Measurements from ENCODE around the gene HESX1. TPM values are rescaled to one million over a fixed set of nuclear protein-coding genes. Genes with fewer than 3 reads are reported as not detected.
A peak's percentile ranks its signal among the peaks of the same experiment; 100 is the strongest.

HESX1 gene
- total RNA-seq, 1 donor from 2014 or later = 0.43 TPM

- Mint-ChIP-seq H3K27me3 (ENCODE audit: low read depth) (peaks cover 75% of the 10 kb centered on the region), H3K4me1 (ENCODE audit: low read depth) (peaks cover 11% of the 10 kb centered on the region), H3K36me3 (ENCODE audit: low read depth) (no peaks in the 10 kb centered on the region), H3K9me3 (no peaks in the 10 kb centered on the region), H3K4me3 (ENCODE audit: low read depth) (peak overlapping the region; percentile 81), H3K27ac (no peak overlapping the region)
- intact Hi-C loops (cut with micrococcal nuclease) = no loop called here
- DNase-seq (ENCODE audit: low spot score) = no peak
These were observed 35.5 kb downstream of the HESX1 start for GRCh38 chr3:57164217-57164656.

GRCh38 chr3:57163751-57164150 lies 36.0 kb downstream of the HESX1 start:
- no peak overlapping the region for H3K27ac Mint-ChIP-seq
- H3K4me3 Mint-ChIP-seq (ENCODE audit: low read depth) = peak overlapping the region; percentile 81
- no peaks in the 10 kb centered on the region for H3K9me3 Mint-ChIP-seq

GRCh38 chr3:57161915-57162314 lies 37.9 kb downstream of the HESX1 start:
- Mint-ChIP-seq H3K9me3 (no peaks in the 10 kb centered on the region), H3K4me1 (ENCODE audit: low read depth) (peaks cover 16% of the 10 kb centered on the region), H3K27me3 (ENCODE audit: low read depth) (peaks cover 70% of the 10 kb centered on the region), H3K4me3 (ENCODE audit: low read depth) (no peak overlapping the region), H3K36me3 (ENCODE audit: low read depth) (no peaks in the 10 kb centered on the region), H3K27ac (no peak overlapping the region)
- DNase-seq (ENCODE audit: low spot score) = no peak
- intact Hi-C loops (cut with micrococcal nuclease) = no loop called here

More at GRCh38 chr3:57163751-57164150, 36.0 kb downstream of the HESX1 start:
- Mint-ChIP-seq H3K36me3 (ENCODE audit: low read depth) (no peaks in the 10 kb centered on the region), H3K27me3 (ENCODE audit: low read depth) (peaks cover 76% of the 10 kb centered on the region), H3K4me1 (ENCODE audit: low read depth) (peaks cover 16% of the 10 kb centered on the region)
- intact Hi-C loops (cut with micrococcal nuclease) = no loop called here
- DNase-seq (ENCODE audit: low spot score) = no peak

- intact Hi-C loops (cut with micrococcal nuclease) = no loop called here
- Mint-ChIP-seq H3K4me1 (ENCODE audit: low read depth) (peaks cover 16% of the 10 kb centered on the region), H3K9me3 (no peaks in the 10 kb centered on the region), H3K27me3 (ENCODE audit: low read depth) (peaks cover 69% of the 10 kb centered on the region), H3K27ac (no peak overlapping the region), H3K36me3 (ENCODE audit: low read depth) (no peaks in the 10 kb centered on the region), H3K4me3 (ENCODE audit: low read depth) (no peak overlapping the region)
- no peak for DNase-seq (ENCODE audit: low spot score)
These were observed 38.8 kb downstream of the HESX1 start for GRCh38 chr3:57160765-57161538.

GRCh38 chr3:57160076-57160764 lies 39.6 kb downstream of the HESX1 start:
- no peak for DNase-seq (ENCODE audit: low spot score)
- H3K27ac Mint-ChIP-seq = no peak overlapping the region
- H3K27me3 Mint-ChIP-seq (ENCODE audit: low read depth) = peaks cover 66% of the 10 kb centered on the region
- H3K36me3 Mint-ChIP-seq (ENCODE audit: low read depth) = no peaks in the 10 kb centered on the region
- intact Hi-C loops (cut with micrococcal nuclease) = no loop called here
- H3K4me3 Mint-ChIP-seq (ENCODE audit: low read depth) = no peak overlapping the region
- no peaks in the 10 kb centered on the region for H3K9me3 Mint-ChIP-seq
- peaks cover 16% of the 10 kb centered on the region for H3K4me1 Mint-ChIP-seq (ENCODE audit: low read depth)

GRCh38 chr3:57158813-57159738 lies 40.7 kb downstream of the HESX1 start:
- intact Hi-C loops (cut with micrococcal nuclease) = no loop called here
- no peaks in the 10 kb centered on the region for H3K36me3 Mint-ChIP-seq (ENCODE audit: low read depth)
- H3K27ac Mint-ChIP-seq = no peak overlapping the region
- peaks cover 66% of the 10 kb centered on the region for H3K27me3 Mint-ChIP-seq (ENCODE audit: low read depth)
- no peaks in the 10 kb centered on the region for H3K9me3 Mint-ChIP-seq
- peaks cover 12% of the 10 kb centered on the region for H3K4me1 Mint-ChIP-seq (ENCODE audit: low read depth)
- no peak overlapping the region for H3K4me3 Mint-ChIP-seq (ENCODE audit: low read depth)
- DNase-seq (ENCODE audit: low spot score) = no peak

- DNase-seq (ENCODE audit: low spot score) = no peak
- Mint-ChIP-seq H3K27me3 (ENCODE audit: low read depth) (peaks cover 61% of the 10 kb centered on the region), H3K36me3 (ENCODE audit: low read depth) (no peaks in the 10 kb centered on the region), H3K4me3 (ENCODE audit: low read depth) (no peak overlapping the region), H3K27ac (no peak overlapping the region), H3K9me3 (no peaks in the 10 kb centered on the region), H3K4me1 (ENCODE audit: low read depth) (peaks cover 9% of the 10 kb centered on the region)
- intact Hi-C loops (cut with micrococcal nuclease) = no loop called here
These were observed 41.5 kb downstream of the HESX1 start for GRCh38 chr3:57158325-57158724.

GRCh38 chr3:57157545-57157944 lies 42.2 kb downstream of the HESX1 start:
- Mint-ChIP-seq H3K27me3 (ENCODE audit: low read depth) (peaks cover 55% of the 10 kb centered on the region), H3K4me1 (ENCODE audit: low read depth) (peaks cover 8% of the 10 kb centered on the region), H3K9me3 (no peaks in the 10 kb centered on the region), H3K36me3 (ENCODE audit: low read depth) (no peaks in the 10 kb centered on the region), H3K27ac (no peak overlapping the region), H3K4me3 (ENCODE audit: low read depth) (no peak overlapping the region)
- intact Hi-C loops (cut with micrococcal nuclease) = no loop called here
- DNase-seq (ENCODE audit: low spot score) = no peak

GRCh38 chr3:57155310-57155643 lies 44.5 kb downstream of the HESX1 start:
- Mint-ChIP-seq H3K9me3 (no peaks in the 10 kb centered on the region), H3K36me3 (ENCODE audit: low read depth) (no peaks in the 10 kb centered on the region), H3K4me3 (ENCODE audit: low read depth) (no peak overlapping the region), H3K27ac (no peak overlapping the region), H3K4me1 (ENCODE audit: low read depth) (peaks cover 8% of the 10 kb centered on the region), H3K27me3 (ENCODE audit: low read depth) (peaks cover 49% of the 10 kb centered on the region)
- intact Hi-C loops (cut with micrococcal nuclease) = no loop called here
- no peak for DNase-seq (ENCODE audit: low spot score)

GRCh38 chr3:57154470-57155309 lies 45.1 kb downstream of the HESX1 start:
- peaks cover 46% of the 10 kb centered on the region for H3K27me3 Mint-ChIP-seq (ENCODE audit: low read depth)

GRCh38 chr3:57152151-57153143 lies 47.3 kb downstream of the HESX1 start:
- peaks cover 35% of the 10 kb centered on the region for H3K27me3 Mint-ChIP-seq (ENCODE audit: low read depth)
- H3K27ac Mint-ChIP-seq = no peak overlapping the region
- no peaks in the 10 kb centered on the region for H3K36me3 Mint-ChIP-seq (ENCODE audit: low read depth)
- intact Hi-C loops (cut with micrococcal nuclease) = no loop called here
- H3K9me3 Mint-ChIP-seq = no peaks in the 10 kb centered on the region
- no peak for DNase-seq (ENCODE audit: low spot score)
- H3K4me1 Mint-ChIP-seq (ENCODE audit: low read depth) = no peaks in the 10 kb centered on the region
- no peak overlapping the region for H3K4me3 Mint-ChIP-seq (ENCODE audit: low read depth)

More at GRCh38 chr3:57154470-57155309, 45.1 kb downstream of the HESX1 start:
- no peak overlapping the region for H3K27ac Mint-ChIP-seq
- intact Hi-C loops (cut with micrococcal nuclease) = no loop called here
- no peak for DNase-seq (ENCODE audit: low spot score)
- H3K4me3 Mint-ChIP-seq (ENCODE audit: low read depth) = no peak overlapping the region
- no peaks in the 10 kb centered on the region for H3K36me3 Mint-ChIP-seq (ENCODE audit: low read depth)
- H3K4me1 Mint-ChIP-seq (ENCODE audit: low read depth) = peaks cover 8% of the 10 kb centered on the region
- H3K9me3 Mint-ChIP-seq = no peaks in the 10 kb centered on the region

All from activated T-helper 2 cell treated with anti-CD3 and anti-CD28 coated beads, Interferon-gamma antibody, Interleukin-2, Interleukin-4, amounts not matched to agents 10 μg/mL and 5 μg/mL and 100 μg/mL, durations not matched to agents 14 hours and 24 hours and 36 hours (primary cell).